ENCODE results near the gene PXDC1. TPM values are rescaled to one million over a fixed set of nuclear protein-coding genes. Genes with fewer than 3 reads are reported as not detected.

The PXDC1 gene
- total and polyA plus RNA-seq, 7 donors: 9.8 to 32.0 (median 22.5) TPM

DNA sequence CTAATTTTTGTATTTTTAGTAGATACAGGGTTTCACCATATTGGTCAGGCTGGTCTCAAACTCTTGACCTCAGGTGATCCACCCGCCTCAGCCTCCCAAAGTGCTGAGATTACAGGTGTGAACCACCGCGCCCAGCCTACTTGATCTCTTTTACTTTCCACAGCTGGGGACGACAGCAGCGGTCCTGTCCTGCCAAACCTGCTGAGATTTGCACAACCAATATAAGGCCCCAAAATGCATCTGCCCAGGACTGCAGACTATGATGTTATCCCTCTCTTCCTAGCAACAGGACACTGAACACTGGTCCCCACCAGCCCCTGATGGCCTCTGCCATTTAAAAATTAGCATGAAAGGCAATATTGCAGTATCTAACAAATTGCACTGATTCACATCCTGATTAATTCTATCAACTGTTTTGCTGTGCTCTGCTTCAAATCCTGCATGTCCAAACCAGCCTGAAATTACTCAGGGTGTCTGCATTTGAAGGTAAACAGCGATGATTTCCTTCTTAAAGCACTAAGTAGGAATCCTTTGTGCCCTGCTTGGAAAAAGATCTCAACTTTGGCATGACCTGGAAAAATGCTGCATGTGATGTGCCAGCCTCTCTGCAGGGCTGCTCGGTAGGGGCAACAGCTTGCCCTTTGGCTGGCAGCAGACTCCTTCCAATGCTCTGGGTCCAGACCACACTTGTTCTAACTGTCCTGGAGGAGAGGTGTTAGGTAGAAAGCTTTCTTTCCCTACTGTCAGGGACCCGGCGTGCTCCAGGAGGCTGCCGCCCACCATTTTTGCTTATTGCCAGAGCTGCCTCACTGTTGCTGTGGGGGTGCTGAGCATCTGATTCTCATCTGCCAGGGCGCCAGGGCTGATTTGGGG, 27.4 kb upstream of the PXDC1 start:
- no peaks in the 10 kb centered on the region for H3K4me1 ChIP-seq
- intact Hi-C loops (cut with DNase I): no loop called here
- H3K9me3 ChIP-seq: no peaks in the 10 kb centered on the region
- no peak overlapping the region for H3K4me3 ChIP-seq
- ATAC-seq: no peak
- WGBS, 3 donors: 89 to 92% (median 90%) methylated on average over 11 of the region's 11 CpGs
- H3K36me3 ChIP-seq (ENCODE audit: insufficient read depth in 1 of 2, low read depth in 1 of 2): no peaks in the 10 kb centered on the region
- no peaks in the 10 kb centered on the region for H3K27me3 ChIP-seq (ENCODE audit: insufficient read depth in 3 of 3, low read length in 2 of 3)
- H3K27ac ChIP-seq: no peak overlapping the region
- TF ChIP-seq, protein P1, sequence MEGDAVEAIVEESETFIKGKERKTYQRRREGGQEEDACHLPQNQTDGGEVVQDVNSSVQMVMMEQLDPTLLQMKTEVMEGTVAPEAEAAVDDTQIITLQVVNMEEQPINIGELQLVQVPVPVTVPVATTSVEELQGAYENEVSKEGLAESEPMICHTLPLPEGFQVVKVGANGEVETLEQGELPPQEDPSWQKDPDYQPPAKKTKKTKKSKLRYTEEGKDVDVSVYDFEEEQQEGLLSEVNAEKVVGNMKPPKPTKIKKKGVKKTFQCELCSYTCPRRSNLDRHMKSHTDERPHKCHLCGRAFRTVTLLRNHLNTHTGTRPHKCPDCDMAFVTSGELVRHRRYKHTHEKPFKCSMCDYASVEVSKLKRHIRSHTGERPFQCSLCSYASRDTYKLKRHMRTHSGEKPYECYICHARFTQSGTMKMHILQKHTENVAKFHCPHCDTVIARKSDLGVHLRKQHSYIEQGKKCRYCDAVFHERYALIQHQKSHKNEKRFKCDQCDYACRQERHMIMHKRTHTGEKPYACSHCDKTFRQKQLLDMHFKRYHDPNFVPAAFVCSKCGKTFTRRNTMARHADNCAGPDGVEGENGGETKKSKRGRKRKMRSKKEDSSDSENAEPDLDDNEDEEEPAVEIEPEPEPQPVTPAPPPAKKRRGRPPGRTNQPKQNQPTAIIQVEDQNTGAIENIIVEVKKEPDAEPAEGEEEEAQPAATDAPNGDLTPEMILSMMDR (IDR thresholded peaks at IDR 0.05): no peak
- DNase-seq: no peak

DNA sequence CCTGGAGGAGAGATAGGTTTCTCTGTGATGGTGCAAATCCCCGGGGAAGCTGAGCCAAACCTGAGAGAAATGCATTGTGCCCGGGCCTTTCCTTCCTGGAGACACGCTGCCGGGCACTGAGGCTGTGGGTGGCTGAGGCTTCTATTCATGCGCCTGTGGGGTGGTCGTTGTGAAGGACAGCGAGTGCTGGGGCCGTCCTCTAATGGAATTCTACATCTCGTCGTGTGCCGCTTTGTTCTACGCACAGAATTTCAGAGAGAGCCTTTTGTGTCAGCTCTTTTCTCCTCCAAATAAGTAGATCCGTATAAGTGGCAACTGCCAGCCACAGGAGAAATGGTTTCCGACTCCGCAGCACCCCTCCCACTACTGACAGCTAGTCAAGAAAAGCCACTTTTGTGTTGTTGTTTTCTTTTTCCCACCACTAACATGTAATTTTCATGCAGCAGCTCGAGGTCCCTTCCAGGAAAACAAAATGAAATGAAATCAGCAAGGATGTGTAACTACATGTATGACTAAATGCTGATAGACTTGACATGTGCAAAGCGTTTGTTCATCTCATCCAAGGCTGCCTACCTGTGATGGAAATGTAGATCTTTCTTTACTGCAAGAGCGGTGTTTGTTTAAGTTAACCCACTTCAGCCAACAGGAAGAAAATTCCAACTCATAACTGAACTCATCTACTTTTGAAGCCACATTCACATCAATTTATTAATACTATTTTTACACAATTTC, 26.4 kb upstream of the PXDC1 start:
- no peak overlapping the region for H3K27ac ChIP-seq
- H3K27me3 ChIP-seq (ENCODE audit: insufficient read depth in 3 of 3, low read length in 2 of 3): peaks cover 0 to 2% (median 0%) of the 10 kb centered on the region in 3 donors
- no peaks in the 10 kb centered on the region for H3K9me3 ChIP-seq
- DNase-seq: no peak
- intact Hi-C loops (cut with DNase I): no loop called here
- 75 to 77% (median 77%) methylated on average over 18 of the region's 18 CpGs for WGBS, 3 donors
- TF ChIP-seq, protein P1 (IDR thresholded peaks at IDR 0.05): no peak
- no peak for ATAC-seq
- H3K4me1 ChIP-seq: no peaks in the 10 kb centered on the region
- no peaks in the 10 kb centered on the region for H3K36me3 ChIP-seq (ENCODE audit: insufficient read depth in 1 of 2, low read depth in 1 of 2)
- H3K4me3 ChIP-seq: no peak overlapping the region

DNA sequence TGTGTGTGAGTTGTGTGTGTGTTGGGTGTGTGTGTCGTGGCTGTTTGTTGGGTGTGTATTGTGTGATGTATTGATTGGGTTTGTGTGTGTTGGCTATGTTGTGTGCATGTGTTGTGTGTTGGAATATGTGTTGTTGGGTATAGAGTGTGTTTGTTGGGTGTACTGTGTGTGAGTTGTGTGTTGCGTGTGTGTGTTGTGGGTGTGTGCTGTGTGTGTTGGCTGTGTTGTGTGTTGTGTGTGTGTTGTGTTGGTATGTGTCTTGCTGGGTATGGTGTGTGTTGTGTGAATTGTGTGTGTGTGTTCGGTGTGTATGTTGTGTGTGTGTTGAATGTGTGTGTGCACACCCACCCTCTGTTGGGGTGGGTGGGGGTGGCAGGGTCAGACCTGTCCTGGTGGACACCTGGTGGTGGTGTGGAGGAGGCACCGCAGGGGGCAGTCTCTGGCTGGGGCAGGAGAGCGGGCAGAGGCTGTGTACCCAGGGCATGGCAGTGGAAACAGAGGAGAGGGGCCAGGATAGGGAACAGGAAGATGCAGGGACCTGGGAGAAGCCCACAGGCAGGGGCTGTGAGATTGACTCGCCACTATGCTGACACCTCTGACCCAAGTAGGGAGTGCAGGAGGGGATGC, 25.5 kb upstream of the PXDC1 start:
- intact Hi-C loops (cut with DNase I): no loop called here
- Histone ChIP-seq H3K27ac (no peak overlapping the region), H3K9me3 (no peaks in the 10 kb centered on the region), H3K36me3 (ENCODE audit: insufficient read depth in 1 of 2, low read depth in 1 of 2) (no peaks in the 10 kb centered on the region), H3K4me3 (no peak overlapping the region), H3K4me1 (no peaks in the 10 kb centered on the region), H3K27me3 (ENCODE audit: insufficient read depth in 3 of 3, low read length in 2 of 3) (peaks cover 0 to 3% (median 0%) of the 10 kb centered on the region in 3 donors)
- WGBS, 3 donors: 91 to 94% (median 92%) methylated on average over 6 of the region's 6 CpGs
- peak in 2 of 4 donors; percentile 38 to 58 for ATAC-seq
- TF ChIP-seq, protein P1 (IDR thresholded peaks at IDR 0.05): no peak
- no peak for DNase-seq

DNA sequence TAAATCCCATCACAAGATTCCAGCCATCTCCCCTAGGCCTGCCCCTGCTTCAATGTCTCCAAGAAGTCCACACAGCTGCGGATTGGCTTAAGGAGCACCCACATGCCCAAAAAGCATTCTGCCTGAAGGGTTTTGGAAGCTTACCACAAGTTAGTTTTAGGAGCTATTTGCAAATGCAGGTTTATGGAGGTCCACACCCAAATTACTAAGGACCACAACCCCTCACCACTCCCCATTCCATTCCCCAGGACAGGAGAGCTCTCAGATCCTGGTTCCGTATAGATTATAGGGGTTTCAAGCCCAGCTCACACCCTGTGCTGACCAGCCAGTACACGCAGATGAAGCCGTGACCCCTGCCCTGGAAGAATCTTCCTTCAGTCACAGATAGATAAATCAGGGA, 24.3 kb upstream of the PXDC1 start:
- H3K36me3 ChIP-seq (ENCODE audit: insufficient read depth in 1 of 2, low read depth in 1 of 2): no peaks in the 10 kb centered on the region
- DNase-seq (no peak), ATAC-seq (no peak)
- H3K9me3 ChIP-seq: no peaks in the 10 kb centered on the region
- WGBS, 3 donors: 95 to 98% (median 97%) methylated on average over 4 of the region's 4 CpGs
- intact Hi-C loops (cut with DNase I): no loop called here
- TF ChIP-seq, protein P1 (IDR thresholded peaks at IDR 0.05): no peak
- no peaks in the 10 kb centered on the region for H3K4me1 ChIP-seq
- peaks cover 0 to 3% (median 0%) of the 10 kb centered on the region in 3 donors for H3K27me3 ChIP-seq (ENCODE audit: insufficient read depth in 3 of 3, low read length in 2 of 3)
- no peak overlapping the region for H3K27ac ChIP-seq
- no peak overlapping the region for H3K4me3 ChIP-seq
